NCI-H1436 treated with DMSO at 0.1 percent for 48 hours (cell line): ENCODE measurements around the gene PALLD.

Experiments
- DNase-seq: peaks from one replicate; lab custom pipeline; 2025; lab: John Stamatoyannopoulos, UW

PALLD gene

DNA sequence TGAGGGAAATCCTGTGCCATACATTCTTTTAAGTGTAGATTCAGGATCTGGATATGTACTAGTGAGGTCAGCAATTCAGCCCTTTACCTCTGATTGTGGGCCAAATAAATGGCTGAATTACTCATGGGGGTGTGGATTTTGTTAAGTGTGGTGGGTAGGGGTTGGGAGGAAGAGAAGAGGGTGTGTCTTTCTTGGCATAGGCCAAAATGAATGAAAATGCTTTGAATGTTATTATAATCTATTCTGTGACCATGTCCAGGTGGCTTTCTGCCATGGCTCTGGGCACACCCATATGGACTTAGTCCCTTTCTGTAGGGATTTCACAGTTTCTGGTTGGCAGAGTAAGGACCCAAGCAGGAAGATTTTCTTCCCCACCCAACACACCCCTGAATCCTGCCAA, 268.9 kb downstream of the PALLD start:
- DNase-seq = no peak

- DNase-seq = no peak
These were observed 269.9 kb downstream of the PALLD start for GRCh38 chr4:168766604-168767316.

- DNase-seq = no peak
These were observed 272.6 kb downstream of the PALLD start for GRCh38 chr4:168769416-168769815.

- DNase-seq = no peak
These were observed 273.0 kb downstream of the PALLD start for GRCh38 chr4:168769837-168770236.

DNA sequence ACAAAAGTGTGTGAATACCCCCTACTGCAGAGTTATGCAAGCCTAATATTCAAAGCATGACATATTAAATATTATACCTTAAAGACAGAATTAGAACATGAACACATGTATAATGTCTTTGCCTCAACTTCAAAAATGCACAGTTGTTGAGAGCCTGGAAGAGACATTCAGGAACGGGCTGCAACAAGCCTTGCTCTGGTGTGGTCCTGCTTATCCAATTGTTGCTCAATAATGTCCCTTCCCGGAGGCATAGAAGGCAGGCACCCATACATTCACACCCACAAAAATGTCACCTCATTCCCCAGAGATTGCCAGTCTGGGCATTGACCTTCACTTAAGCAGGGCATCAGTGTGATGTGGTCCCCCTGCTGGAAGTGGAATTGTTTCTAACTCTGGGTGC, 274.4 kb downstream of the PALLD start:
- no peak for DNase-seq

DNA sequence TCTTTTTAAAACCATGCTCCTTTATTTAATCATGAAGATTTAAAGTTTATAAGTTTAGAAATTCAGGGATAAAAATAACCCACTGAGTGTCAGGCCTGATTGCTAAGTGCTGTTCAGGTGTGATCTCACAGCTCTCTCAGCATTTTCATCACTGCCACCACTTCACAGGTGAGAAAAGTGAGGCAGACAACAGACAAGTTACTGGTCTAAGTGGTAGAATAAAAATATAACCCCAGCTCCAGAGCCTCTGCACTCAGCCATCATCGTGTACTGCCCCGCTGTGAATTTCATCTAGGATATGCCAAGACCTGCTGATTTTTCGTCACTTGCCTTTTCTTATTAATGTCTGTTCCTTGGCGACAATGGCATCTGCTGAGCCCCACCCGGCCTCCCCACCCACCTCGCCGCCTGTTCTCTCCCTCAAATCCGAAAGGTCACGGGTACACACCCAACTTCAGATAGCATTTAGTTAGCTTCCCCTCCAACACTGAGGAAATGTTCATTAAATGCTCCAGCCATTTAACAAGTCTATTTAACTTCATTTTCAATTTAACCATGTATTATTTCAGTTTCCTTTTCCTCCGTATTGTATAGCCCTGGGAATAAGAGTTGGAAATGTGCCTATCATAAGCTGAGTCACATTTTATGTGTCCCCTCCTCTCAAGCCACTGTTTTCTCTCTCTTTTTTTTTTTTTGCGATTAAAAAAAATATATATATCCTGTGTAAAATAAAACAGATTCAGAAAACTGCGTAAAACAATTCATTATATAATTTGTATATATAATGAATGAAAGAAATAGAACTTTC, 276.7 kb downstream of the PALLD start:
- DNase-seq = no peak

GRCh38 chr4:168776382-168776781, 279.5 kb downstream of the PALLD start:
- DNase-seq = no peak

GRCh38 chr4:168777277-168777965, 280.6 kb downstream of the PALLD start:
- no peak for DNase-seq

- no peak for DNase-seq
These were observed 284.5 kb downstream of the PALLD start for GRCh38 chr4:168781341-168781740.

- DNase-seq = no peak
These were observed 285.1 kb downstream of the PALLD start for GRCh38 chr4:168781926-168782325.

- DNase-seq = no peak
These were observed 285.6 kb downstream of the PALLD start for GRCh38 chr4:168782439-168782838.

GRCh38 chr4:168784786-168785461, 288.1 kb downstream of the PALLD start:
- no peak for DNase-seq

GRCh38 chr4:168787334-168787733, 290.5 kb downstream of the PALLD start:
- DNase-seq = no peak

DNA sequence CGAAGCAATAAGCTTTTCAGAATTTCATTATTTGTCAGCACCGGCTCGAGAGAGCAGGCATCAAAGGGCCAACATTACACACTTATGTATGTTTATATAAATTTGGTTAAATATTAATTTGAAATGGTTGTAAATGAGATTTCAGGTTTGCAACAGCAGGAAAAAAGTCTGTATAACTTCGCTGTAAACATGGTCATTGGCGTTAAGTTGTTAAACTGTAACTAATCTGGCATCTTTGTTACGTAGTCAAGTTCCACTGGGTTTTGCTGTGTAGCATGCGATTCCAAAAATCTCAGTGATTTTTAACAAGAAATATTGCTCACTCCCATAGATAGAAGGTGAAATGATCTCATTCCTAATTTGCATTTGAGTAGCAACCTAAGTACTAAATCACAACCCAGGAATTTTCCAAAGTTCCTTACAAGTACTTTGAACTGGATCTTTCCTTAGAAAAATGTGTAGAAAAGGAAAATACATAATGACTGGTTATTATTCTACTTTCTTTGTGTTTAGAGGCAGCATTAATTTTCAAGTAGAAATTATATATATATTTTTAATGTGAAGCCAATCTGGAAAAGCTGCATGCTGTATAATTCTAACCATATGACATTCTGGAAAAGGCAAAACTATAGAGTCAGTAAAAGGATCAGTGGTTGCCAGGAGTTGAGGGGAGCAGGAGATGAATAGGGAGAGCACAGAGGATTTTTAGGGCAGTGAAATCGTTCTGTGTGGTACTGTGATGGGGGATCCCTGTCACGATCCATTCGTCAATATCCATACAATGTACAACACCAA, 291.1 kb downstream of the PALLD start:
- DNase-seq = no peak

DNA sequence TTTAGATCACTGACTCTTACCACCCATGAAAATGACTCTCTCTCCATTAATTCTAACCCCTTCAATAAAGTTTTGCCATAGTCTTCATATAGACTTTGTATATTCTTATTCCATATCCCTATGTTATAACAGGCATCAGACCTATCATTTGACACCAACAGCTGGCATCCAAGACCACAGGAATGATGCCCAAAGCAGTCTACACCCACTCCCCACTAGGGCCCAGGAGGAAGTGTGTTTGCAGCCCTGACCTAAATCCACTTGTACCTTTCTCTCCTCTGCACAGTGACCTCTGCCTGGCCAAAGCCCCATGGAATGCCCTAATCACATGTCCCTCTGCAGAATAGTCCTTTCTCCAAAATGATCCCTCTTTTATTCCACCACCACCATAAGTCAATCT, 294.0 kb downstream of the PALLD start:
- no peak for DNase-seq

DNA sequence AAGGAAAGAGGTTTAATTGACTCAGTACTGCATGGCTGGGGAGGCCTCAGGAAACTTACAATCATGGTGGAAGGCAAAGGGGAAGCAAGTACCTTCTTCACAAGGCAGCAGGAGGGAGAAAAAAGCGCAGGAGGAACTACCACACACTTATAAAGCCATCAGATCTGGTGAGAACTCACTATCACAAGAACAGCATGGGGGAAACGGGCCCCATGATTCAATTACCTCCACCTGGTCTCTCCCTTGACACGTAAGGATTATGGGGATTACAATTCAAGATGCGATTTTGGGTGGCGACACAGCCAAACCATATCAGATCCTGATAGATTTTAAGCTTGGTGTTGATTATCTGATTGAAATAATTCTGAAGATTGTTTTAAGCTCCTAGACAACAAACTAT, 294.5 kb downstream of the PALLD start:
- no peak for DNase-seq

- no peak for DNase-seq
These were observed 296.7 kb downstream of the PALLD start for GRCh38 chr4:168793542-168793941.

GRCh38 chr4:168794092-168794707, 297.3 kb downstream of the PALLD start:
- DNase-seq = no peak

GRCh38 chr4:168794881-168795280, 298.0 kb downstream of the PALLD start:
- no peak for DNase-seq

- no peak for DNase-seq
These were observed 298.5 kb downstream of the PALLD start for GRCh38 chr4:168795346-168795745.
